Activated naive CD4-positive, alpha-beta T cell (primary cell): Measurements from ENCODE around the gene SCNN1G.
A peak's percentile ranks its signal among the peaks of the same experiment; 100 is the strongest.

ENCODE experiments used
- DNase-seq, 4 experiments: peaks; one replicate each; lab custom pipeline; 2025; lab: John Stamatoyannopoulos, UW

Gene SCNN1G

GRCh38 chr16:23155445-23156049 lies 27.0 kb upstream of the SCNN1G start:
- no peak for DNase-seq

- DNase-seq = no peak
Measured at GRCh38 chr16:23156110-23156509, 26.4 kb upstream of the SCNN1G start.

- DNase-seq = no peak
Measured at GRCh38 chr16:23156946-23157460, 25.5 kb upstream of the SCNN1G start.

GRCh38 chr16:23158114-23158513 lies 24.4 kb upstream of the SCNN1G start:
- no peak for DNase-seq

- no peak for DNase-seq
Measured at GRCh38 chr16:23160082-23160481, 22.5 kb upstream of the SCNN1G start.

- DNase-seq = no peak
Measured at GRCh38 chr16:23160574-23160973, 22.0 kb upstream of the SCNN1G start.

GRCh38 chr16:23163921-23164320 lies 18.6 kb upstream of the SCNN1G start:
- DNase-seq = no peak

- DNase-seq = no peak
Measured at GRCh38 chr16:23164736-23165135, 17.8 kb upstream of the SCNN1G start.

- DNase-seq = no peak
Measured at GRCh38 chr16:23172583-23172982, 10.0 kb upstream of the SCNN1G start.

GRCh38 chr16:23172994-23173393 lies 9.6 kb upstream of the SCNN1G start:
- DNase-seq = no peak

GRCh38 chr16:23174622-23175021 lies 7.9 kb upstream of the SCNN1G start:
- no peak for DNase-seq

GRCh38 chr16:23175651-23176050 lies 6.9 kb upstream of the SCNN1G start:
- no peak for DNase-seq

GRCh38 chr16:23181506-23181905 lies 1.0 kb upstream of the SCNN1G start:
- no peak for DNase-seq

- peak; percentile 7 to 55 (median 32) for DNase-seq
Measured at GRCh38 chr16:23182206-23182678, 303 bp upstream of the SCNN1G start.

- no peak for DNase-seq
Measured at GRCh38 chr16:23183543-23183862, 958 bp downstream of the SCNN1G start.

GRCh38 chr16:23185656-23186055 lies 3.1 kb downstream of the SCNN1G start:
- no peak for DNase-seq

- DNase-seq = no peak
Measured at GRCh38 chr16:23186171-23186570, 3.6 kb downstream of the SCNN1G start.

- DNase-seq = no peak
Measured at GRCh38 chr16:23187341-23187740, 4.8 kb downstream of the SCNN1G start.

- DNase-seq = no peak
Measured at GRCh38 chr16:23188911-23189310, 6.4 kb downstream of the SCNN1G start.

GRCh38 chr16:23194497-23195221 lies 12.1 kb downstream of the SCNN1G start:
- DNase-seq = no peak

- DNase-seq = no peak
Measured at GRCh38 chr16:23195366-23195978, 12.9 kb downstream of the SCNN1G start.

GRCh38 chr16:23196539-23196938 lies 14.0 kb downstream of the SCNN1G start:
- DNase-seq = no peak

- no peak for DNase-seq
Measured at GRCh38 chr16:23202166-23202565, 19.6 kb downstream of the SCNN1G start.
